HCT116 (cell line): ENCODE measurements around the gene DPYD. TPM values are rescaled to one million over a fixed set of nuclear protein-coding genes. Genes with fewer than 3 reads are reported as not detected.

Experiments used
- ATAC-seq: fragments of 200-7000 bp; cut with Tn5 transposase; 2 replicates; pipeline ENCODE4 v1.9.1; 2020; ENCODE audit warnings: mild to moderate bottlenecking, moderate library complexity
- BruUV-seq: library from RNA; stranded (reverse); fragments of 400-500 nt; replicated peaks from 2 replicates; lab custom pipeline; 2021; lab: Mats Ljungman, UMichigan
- CTCF ChIA-PET: fragments of 300-600 bp; sonication (Branson Sonifier 250); formaldehyde crosslinking; loops from one replicate; lab custom pipeline; 2021; ENCODE audit warnings: antibody characterized with exemption; lab: Charles Lee
- POLR2A ChIA-PET: fragments of 300-600, 350-600 bp; sonication (Branson Sonifier 250); formaldehyde crosslinking; loops from one replicate; lab custom pipeline; 2021; ENCODE audit warnings: antibody characterized with exemption; lab: Charles Lee
- RAD21 ChIA-PET, 2 experiments: fragments of 300-600 bp; sonication (Branson Sonifier 250); formaldehyde crosslinking; loops; one replicate each; lab custom pipeline; 2023; ENCODE audit warnings: low total read pairs in 2 of 2; ENCODE audit not compliant: uncharacterized antibody in 2 of 2, unreplicated experiment in 2 of 2, low non-redundant PET in 1 of 2; lab: Charles Lee
- DNase-seq: peaks from one replicate; pipeline ENCODE4 v3.0.0-alpha.2; 2010; ENCODE audit warnings: low read depth, low spot score
- H2AFZ ChIP-seq: fragments of 200-600 bp; shearing (Covaris generic), sonication (generic); 2 replicates; pipeline ENCODE4 v1.6.1; 2017; ENCODE audit warnings: low read depth, mixed run types, mixed read lengths, antibody characterized with exemption, low read length; ENCODE audit not compliant: poor library complexity, severe bottlenecking
- H3K27ac ChIP-seq: 2 replicates; pipeline ENCODE4 v1.5.1; 2012; ENCODE audit warnings: low read depth, low read length
- H3K27me3 ChIP-seq: fragments of 200-600 bp; sonication (generic); 2 replicates; pipeline ENCODE4 v1.6.1; 2016; ENCODE audit warnings: mixed run types, low read length, mixed read lengths; ENCODE audit not compliant: insufficient read depth
- H3K36me3 ChIP-seq, 2 experiments: fragments of 200-500 bp in 1 of 2; fragments of 200-600 bp in 1 of 2; sonication (Bioruptor generic) in 1 of 2; sonication (generic) in 1 of 2; 2 replicates each; pipeline versions ENCODE4 v1.5.1 to v1.6.1; 2014 to 2016; ENCODE audit warnings: low read length in 2 of 2, inconsistent platforms in 1 of 2, mixed read lengths in 1 of 2, mixed run types in 1 of 2; ENCODE audit not compliant: insufficient read depth in 2 of 2, control insufficient read depth in 1 of 2
- H3K4me1 ChIP-seq, 2 experiments: fragments of 200-600 bp in 1 of 2; sonication (generic) in 1 of 2; 2 replicates each; pipeline versions ENCODE4 v1.5.1 to v1.6.1; 2012 to 2017; ENCODE audit warnings: low read length in 2 of 2, inconsistent platforms in 1 of 2, mild to moderate bottlenecking in 1 of 2, mixed read lengths in 1 of 2, mixed run types in 1 of 2, moderate library complexity in 1 of 2; ENCODE audit not compliant: insufficient read depth in 2 of 2, control insufficient read depth in 1 of 2
- H3K4me2 ChIP-seq: fragments of 200-600 bp; sonication (generic); 2 replicates; pipeline ENCODE4 v1.6.1; 2017; ENCODE audit warnings: mixed run types, low read length, mixed read lengths
- H3K4me3 ChIP-seq, 2 experiments: fragments of 200-600 bp in 1 of 2; sonication (generic) in 1 of 2; replicated peaks in 1 of 2; 2 replicates each; pipeline ENCODE4 v1.5.1; 2011 to 2016; ENCODE audit warnings: low read length in 2 of 2, control low read depth in 1 of 2, low read depth in 1 of 2, mild to moderate bottlenecking in 1 of 2, mixed read lengths in 1 of 2, mixed run types in 1 of 2
- H3K79me2 ChIP-seq: fragments of 200-600 bp; sonication (generic); 2 replicates; pipeline ENCODE4 v1.6.1; 2017; ENCODE audit warnings: mild to moderate bottlenecking, mixed run types, low read length, moderate library complexity, mixed read lengths; ENCODE audit not compliant: insufficient read depth
- H3K9ac ChIP-seq: fragments of 200-600 bp; sonication (generic); 2 replicates; pipeline ENCODE4 v1.6.1; 2016; ENCODE audit warnings: low read length, mixed read lengths
- H3K9me2 ChIP-seq: fragments of 200-600 bp; sonication (generic), shearing (Covaris generic); 2 replicates; pipeline ENCODE4 v1.6.1; 2017; ENCODE audit warnings: mixed run types, mild to moderate bottlenecking, moderate library complexity; ENCODE audit not compliant: insufficient read depth
- H3K9me3 ChIP-seq, 2 experiments: fragments of 200-500 bp in 1 of 2; fragments of 200-600 bp in 1 of 2; sonication (Bioruptor generic) in 1 of 2; sonication (generic) in 1 of 2; 2 replicates each; pipeline ENCODE4 v1.6.1; 2014 to 2017; ENCODE audit warnings: low read length in 2 of 2, mixed read lengths in 2 of 2, inconsistent platforms in 1 of 2, low read depth in 1 of 2, mild to moderate bottlenecking in 1 of 2, mixed run types in 1 of 2, moderate library complexity in 1 of 2; ENCODE audit not compliant: control insufficient read depth in 1 of 2, insufficient read depth in 1 of 2
- H4K20me1 ChIP-seq: fragments of 200-600 bp; sonication (generic), shearing (Covaris generic); 2 replicates; pipeline ENCODE4 v1.6.1; 2017; ENCODE audit warnings: mixed run types, mild to moderate bottlenecking, moderate library complexity; ENCODE audit not compliant: insufficient read depth
- ATF3 ChIP-seq: IDR thresholded peaks from 2 replicates; pipeline ENCODE4 v1.6.1; 2012
- CBX3 ChIP-seq: IDR thresholded peaks from 2 replicates; pipeline ENCODE4 v1.6.1; 2012; ENCODE audit warnings: low read depth
- CEBPB ChIP-seq: IDR thresholded peaks from 2 replicates; pipeline ENCODE4 v1.6.1; 2012; ENCODE audit warnings: low read depth
- CTCF ChIP-seq, 3 experiments: fragments of 200-600 bp in 1 of 3; sonication (generic) in 1 of 3; IDR thresholded peaks in 2 of 3; conservative IDR thresholded peaks in 1 of 3; 2 replicates each; pipeline ENCODE4 v1.5.1; 2012 to 2017; ENCODE audit warnings: low read depth in 2 of 3, low read length in 2 of 3, antibody characterized with exemption in 1 of 3, borderline replicate concordance in 1 of 3, control low read depth in 1 of 3, mild to moderate bottlenecking in 1 of 3, mixed read lengths in 1 of 3, mixed run types in 1 of 3, moderate library complexity in 1 of 3; ENCODE audit not compliant: insufficient read depth in 1 of 3
- ELF1 ChIP-seq: IDR thresholded peaks from 2 replicates; pipeline ENCODE4 v1.6.1; 2012; ENCODE audit warnings: low read depth, borderline replicate concordance
- EZH2phosphoT487 ChIP-seq: fragments of 200-600 bp; IDR thresholded peaks from 2 replicates; pipeline ENCODE4 v1.6.1; 2018; ENCODE audit warnings: antibody characterized with exemption, borderline replicate concordance
- JUND ChIP-seq: IDR thresholded peaks from 2 replicates; pipeline ENCODE4 v1.6.1; 2012
- POLR2A ChIP-seq: IDR thresholded peaks from 2 replicates; pipeline ENCODE4 v1.7.0; 2011; ENCODE audit warnings: borderline replicate concordance; ENCODE audit not compliant: insufficient read depth, insufficient read length; ENCODE audit errors: extremely low read depth
- POLR2AphosphoS5 ChIP-seq: IDR thresholded peaks from 2 replicates; pipeline ENCODE4 v1.6.1; 2011; ENCODE audit warnings: mild to moderate bottlenecking, low read depth, low read length, moderate library complexity
- RAD21 ChIP-seq: IDR thresholded peaks from 2 replicates; pipeline ENCODE4 v1.6.1; 2012; ENCODE audit warnings: low read depth, mild to moderate bottlenecking
- SP1 ChIP-seq: IDR thresholded peaks from 2 replicates; pipeline ENCODE4 v1.6.1; 2012; ENCODE audit warnings: low read depth
- SRF ChIP-seq: IDR thresholded peaks from 2 replicates; pipeline ENCODE4 v1.6.1; 2012; ENCODE audit warnings: low read depth
- YY1 ChIP-seq: IDR thresholded peaks from 2 replicates; pipeline ENCODE4 v1.6.1; 2011; ENCODE audit warnings: low read length, low read depth, moderate library complexity, mild to moderate bottlenecking; ENCODE audit not compliant: insufficient replicate concordance; ENCODE audit errors: extremely low read depth
- ZBTB33 ChIP-seq: IDR thresholded peaks from 2 replicates; pipeline ENCODE4 v1.6.1; 2011; ENCODE audit warnings: mild to moderate bottlenecking, low read length, moderate library complexity; ENCODE audit not compliant: insufficient replicate concordance; ENCODE audit errors: extremely low read depth
- ZFX ChIP-seq: fragments of 450-650 bp; IDR thresholded peaks from 2 replicates; pipeline ENCODE4 v1.6.1; 2017
- ZNF274 ChIP-seq: fragments of 200-500 bp; sonication (Bioruptor generic); IDR thresholded peaks from 2 replicates; pipeline ENCODE4 v1.6.1; 2014; ENCODE audit warnings: mild to moderate bottlenecking, low read depth, low read length, inconsistent platforms
- intact Hi-C: fragments of 100-400 bp; cut with micrococcal nuclease; formaldehyde crosslinking; loops from 2 replicates; pipeline ENCODE4 v1.10.0; 2022
- total RNA-seq: library from RNA; stranded (reverse); gene quantifications from one replicate; pipeline ENCODE4 v1.2.1, GENCODE V29; 2021; ENCODE audit not compliant: unreplicated experiment

The DPYD gene
- total RNA-seq, 1 experiment from 2014 or later = 1.7 TPM

GRCh38 chr1:97925151-97925550 lies 4.3 kb upstream of the DPYD start:
- no peak overlapping the region for H3K9ac ChIP-seq
- no peaks in the 10 kb centered on the region for H3K27me3 ChIP-seq
- no peaks in the 10 kb centered on the region for H3K79me2 ChIP-seq
- H3K9me3 ChIP-seq = no peaks in the 10 kb centered on the region
- ChIA-PET CTCF (no interaction called here), RAD21 (no interaction called here), POLR2A (no interaction called here)
- BruUV-seq = no TSS peak
- intact Hi-C loops = no loop called here
- ATAC-seq (no peak), DNase-seq (no peak)
- H4K20me1 ChIP-seq = no peaks in the 10 kb centered on the region
- peaks cover 0 to 10% of the 10 kb centered on the region in 2 experiments; a peak in 1 of 4 replicates for H3K4me1 ChIP-seq
- no peaks in the 10 kb centered on the region for H3K9me2 ChIP-seq
- no peaks in the 10 kb centered on the region for H3K36me3 ChIP-seq
- no peak for TF ChIP-seq SP1
- TF ChIP-seq CEBPB = no peak
- no peak for TF ChIP-seq ZFX
- no peak for TF ChIP-seq ATF3
- TF ChIP-seq YY1 = no peak
- TF ChIP-seq RAD21 = no peak
- TF ChIP-seq ZBTB33 = no peak
- no peak for TF ChIP-seq POLR2AphosphoS5
- no peak for TF ChIP-seq EZH2phosphoT487
- no peak for TF ChIP-seq CTCF (IDR thresholded peaks at IDR 0.05 in 2 of 3, conservative IDR thresholded peaks at IDR 0.05 in 1 of 3; ENCODE audit: borderline replicate concordance in 1 of 3, insufficient read depth in 1 of 3, low read depth in 2 of 3, low read length in 2 of 3)
- TF ChIP-seq POLR2A = no peak
- TF ChIP-seq ZNF274 = no peak
- TF ChIP-seq SRF = no peak
- no peak for TF ChIP-seq JUND
- TF ChIP-seq ELF1 = no peak
- no peak for TF ChIP-seq CBX3
- H3K4me2 ChIP-seq = no peak overlapping the region
- H2AFZ ChIP-seq = no peak overlapping the region
- H3K4me3 ChIP-seq = no peak overlapping the region
- no peak overlapping the region for H3K27ac ChIP-seq
